ENCODE results near the gene PFKFB4. TPM values are rescaled to one million over a fixed set of nuclear protein-coding genes. Genes with fewer than 3 reads are reported as not detected.
A peak's percentile ranks its signal among the peaks of the same experiment; 100 is the strongest.

The PFKFB4 gene
- total RNA-seq, 1 donor from 2014 or later = 12.9 TPM

- TF ChIP-seq, protein P1, sequence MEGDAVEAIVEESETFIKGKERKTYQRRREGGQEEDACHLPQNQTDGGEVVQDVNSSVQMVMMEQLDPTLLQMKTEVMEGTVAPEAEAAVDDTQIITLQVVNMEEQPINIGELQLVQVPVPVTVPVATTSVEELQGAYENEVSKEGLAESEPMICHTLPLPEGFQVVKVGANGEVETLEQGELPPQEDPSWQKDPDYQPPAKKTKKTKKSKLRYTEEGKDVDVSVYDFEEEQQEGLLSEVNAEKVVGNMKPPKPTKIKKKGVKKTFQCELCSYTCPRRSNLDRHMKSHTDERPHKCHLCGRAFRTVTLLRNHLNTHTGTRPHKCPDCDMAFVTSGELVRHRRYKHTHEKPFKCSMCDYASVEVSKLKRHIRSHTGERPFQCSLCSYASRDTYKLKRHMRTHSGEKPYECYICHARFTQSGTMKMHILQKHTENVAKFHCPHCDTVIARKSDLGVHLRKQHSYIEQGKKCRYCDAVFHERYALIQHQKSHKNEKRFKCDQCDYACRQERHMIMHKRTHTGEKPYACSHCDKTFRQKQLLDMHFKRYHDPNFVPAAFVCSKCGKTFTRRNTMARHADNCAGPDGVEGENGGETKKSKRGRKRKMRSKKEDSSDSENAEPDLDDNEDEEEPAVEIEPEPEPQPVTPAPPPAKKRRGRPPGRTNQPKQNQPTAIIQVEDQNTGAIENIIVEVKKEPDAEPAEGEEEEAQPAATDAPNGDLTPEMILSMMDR (IDR thresholded peaks at IDR 0.05) = no peak
- intact Hi-C loops (cut with DNase I) = no loop called here
- H3K4me1 ChIP-seq = peaks cover 36% of the 10 kb centered on the region
- no peak for DNase-seq
- H3K27me3 ChIP-seq (ENCODE audit: low read depth) = no peaks in the 10 kb centered on the region
- no peaks in the 10 kb centered on the region for H3K9me3 ChIP-seq
- no peaks in the 10 kb centered on the region for H3K36me3 ChIP-seq
- ATAC-seq = no peak
- H3K4me3 ChIP-seq = no peak overlapping the region
- H3K27ac ChIP-seq = no peak overlapping the region
Measured at GRCh38 chr3:48505968-48506504, 50.6 kb downstream of the PFKFB4 start.

GRCh38 chr3:48505146-48505545 lies 51.5 kb downstream of the PFKFB4 start:
- TF ChIP-seq, protein P1 (IDR thresholded peaks at IDR 0.05) = no peak
- ATAC-seq (no peak), DNase-seq (no peak)
- Histone ChIP-seq H3K36me3 (peaks cover 6% of the 10 kb centered on the region), H3K27me3 (ENCODE audit: low read depth) (no peaks in the 10 kb centered on the region), H3K27ac (peak overlapping the region; percentile 97), H3K4me3 (peak overlapping the region; percentile 80), H3K4me1 (peaks cover 36% of the 10 kb centered on the region), H3K9me3 (no peaks in the 10 kb centered on the region)
- intact Hi-C loops (cut with DNase I) = no loop called here

DNA sequence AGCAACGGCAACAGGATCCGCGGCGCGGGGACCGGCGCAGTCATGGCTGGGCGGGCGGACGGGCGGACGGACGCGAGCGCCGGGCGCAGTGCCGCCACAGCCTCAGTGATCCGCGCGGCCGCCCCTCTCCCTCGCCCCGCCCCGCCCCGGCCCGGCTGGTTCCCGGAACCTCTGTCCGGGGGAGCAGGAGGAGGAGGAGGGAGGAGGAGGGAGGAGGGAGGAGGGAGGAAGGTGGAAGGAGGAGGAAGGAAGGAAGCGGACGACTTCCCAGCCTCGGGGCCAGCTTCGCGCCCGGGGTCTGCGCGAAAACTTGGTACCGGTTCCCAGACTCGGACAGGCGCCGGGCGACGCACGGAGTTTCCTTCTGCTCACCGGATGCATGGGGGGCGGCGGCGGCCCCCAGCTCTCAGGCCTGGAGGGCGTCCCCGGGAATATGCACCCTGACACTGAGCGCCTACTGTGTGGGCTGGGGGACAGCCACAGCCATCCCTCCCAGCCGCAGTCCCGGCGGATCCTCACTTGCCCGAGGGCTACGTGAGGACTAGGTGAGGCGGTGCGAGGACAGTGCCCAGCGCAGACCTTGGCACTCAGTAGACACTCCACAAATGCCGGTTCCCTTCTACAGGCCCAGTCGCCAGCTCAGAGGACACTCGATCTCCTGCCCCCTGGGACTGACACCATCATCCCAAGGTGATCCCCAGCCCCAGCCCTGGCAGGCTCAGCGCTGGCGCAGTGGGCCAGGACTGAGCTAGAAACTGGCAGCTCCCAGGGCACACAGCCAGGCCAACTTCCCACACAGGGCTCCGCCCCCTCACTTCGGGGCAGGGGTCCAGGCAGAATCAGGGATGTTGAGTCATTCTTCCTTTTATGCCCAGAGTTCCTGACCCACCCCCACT lies 52.3 kb downstream of the PFKFB4 start, which contains the start of gene SHISA5:
Gene SHISA5, minus strand, starts transcription at position 124 of the 896 bp plus-strand sequence. Its CDS starts 80 bp downstream, at position 44.
- H3K4me1 ChIP-seq = peaks cover 36% of the 10 kb centered on the region
- H3K4me3 ChIP-seq = peak within 1 kb of the TSS; percentile 80
- peak; percentile 89 to 92 for ATAC-seq
- H3K27me3 ChIP-seq (ENCODE audit: low read depth) = no peaks in the 10 kb centered on the region
- DNase-seq = peak; percentile 84
- peak within 1 kb of the TSS; percentile 97 for H3K27ac ChIP-seq
- intact Hi-C loops (cut with DNase I) = no loop called here
- H3K9me3 ChIP-seq = no peaks in the 10 kb centered on the region
- peaks cover 10% of the 10 kb centered on the region for H3K36me3 ChIP-seq
- TF ChIP-seq, protein P1 (IDR thresholded peaks at IDR 0.05) = no peak

DNA sequence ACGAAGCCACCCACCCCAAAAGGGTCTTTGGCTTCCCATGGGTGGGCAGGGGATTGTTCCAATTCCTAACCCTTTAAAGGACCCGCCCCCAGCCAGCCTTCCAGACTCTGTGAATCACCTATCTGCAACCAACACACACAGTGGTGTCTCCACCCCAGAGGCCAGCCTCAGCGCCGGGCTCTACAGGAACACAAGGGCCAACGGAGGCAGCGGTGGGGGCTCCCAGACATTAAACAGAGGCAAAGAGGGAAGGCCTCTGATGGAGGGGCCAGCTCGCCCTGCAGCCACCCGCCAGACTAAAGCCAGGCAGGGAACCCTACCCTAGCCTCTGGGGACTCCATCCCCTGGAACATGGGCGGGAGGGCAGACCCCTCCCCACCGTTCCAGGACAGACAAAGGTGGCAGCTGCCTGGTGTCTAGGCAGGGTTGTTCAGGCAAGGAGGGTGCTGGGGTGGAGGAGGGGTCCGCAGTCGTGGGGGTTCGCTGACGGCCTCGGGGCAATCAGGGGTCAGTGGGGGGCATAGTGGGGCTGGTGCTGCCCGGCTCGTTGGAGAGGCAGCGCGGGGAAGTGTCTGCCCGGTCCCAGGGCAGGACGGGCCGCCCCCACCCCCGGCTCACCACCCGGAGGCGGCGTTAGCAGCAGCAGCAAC lies 53.1 kb downstream of the PFKFB4 start:
- no peaks in the 10 kb centered on the region for H3K9me3 ChIP-seq
- ATAC-seq (peak; percentile 15 to 49), DNase-seq (peak; percentile 53)
- intact Hi-C loops (cut with DNase I) = no loop called here
- H3K4me3 ChIP-seq = peak overlapping the region; percentile 80
- TF ChIP-seq, protein P1 (IDR thresholded peaks at IDR 0.05) = no peak
- no peaks in the 10 kb centered on the region for H3K27me3 ChIP-seq (ENCODE audit: low read depth)
- H3K36me3 ChIP-seq = peaks cover 17% of the 10 kb centered on the region
- H3K4me1 ChIP-seq = peaks cover 36% of the 10 kb centered on the region
- H3K27ac ChIP-seq = peak overlapping the region; percentile 97

GRCh38 chr3:48502728-48503168 lies 53.9 kb downstream of the PFKFB4 start:
- DNase-seq = peak; percentile 57
- intact Hi-C loops (cut with DNase I) = no loop called here
- H3K4me1 ChIP-seq = peaks cover 34% of the 10 kb centered on the region

More at GRCh38 chr3:48502728-48503168, 53.9 kb downstream of the PFKFB4 start:
- no peak for ATAC-seq
- H3K36me3 ChIP-seq = peaks cover 25% of the 10 kb centered on the region
- H3K9me3 ChIP-seq = no peaks in the 10 kb centered on the region
- H3K4me3 ChIP-seq = peak overlapping the region; percentile 80
- peak overlapping the region; percentile 97 for H3K27ac ChIP-seq
- no peaks in the 10 kb centered on the region for H3K27me3 ChIP-seq (ENCODE audit: low read depth)
- TF ChIP-seq, protein P1 (IDR thresholded peaks at IDR 0.05) = no peak

Data from lower lobe of right lung (tissue), 2 donors.